Smooth muscle cell (in vitro differentiated cells): Measurements from ENCODE around the gene SOX18. TPM values are rescaled to one million over a fixed set of nuclear protein-coding genes. Genes with fewer than 3 reads are reported as not detected.
"Not testable (repeated sequence)": the region's sequence is repeated elsewhere in the genome, so short reads cannot be mapped to it uniquely, and the experiment has no call there.

Source experiments
- DNase-seq: peaks from one replicate; lab custom pipeline; 2025; ENCODE audit not compliant: unreplicated experiment; lab: John Stamatoyannopoulos, UW
- H2AFZ ChIP-seq: fragments of 200-600 bp; sonication (generic); 2 replicates; pipeline ENCODE4 v1.6.0; 2016; ENCODE audit warnings: antibody characterized with exemption, low read depth, mild to moderate bottlenecking
- H3F3A ChIP-seq: fragments of 200-600 bp; sonication (generic); 2 replicates; pipeline ENCODE4 v1.6.0; 2017; ENCODE audit warnings: antibody characterized with exemption, low read depth
- H3K27ac ChIP-seq: fragments of 200-600 bp; sonication (generic); 2 replicates; pipeline ENCODE4 v1.5.1; 2016; ENCODE audit warnings: low read depth, mild to moderate bottlenecking
- H3K27me3 ChIP-seq: fragments of 200-600 bp; sonication (generic); 2 replicates; pipeline ENCODE4 v1.6.1; 2016; ENCODE audit warnings: low read depth, mild to moderate bottlenecking
- H3K36me3 ChIP-seq: fragments of 200-600 bp; sonication (generic); 2 replicates; pipeline ENCODE4 v1.5.1; 2016; ENCODE audit warnings: low read depth
- H3K4me1 ChIP-seq: fragments of 200-600 bp; sonication (generic); 2 replicates; pipeline ENCODE4 v1.5.1; 2016; ENCODE audit warnings: low read depth
- H3K4me2 ChIP-seq: fragments of 200-600 bp; sonication (generic); 2 replicates; pipeline ENCODE4 v1.6.0; 2016; ENCODE audit warnings: mild to moderate bottlenecking
- H3K4me3 ChIP-seq: fragments of 200-600 bp; sonication (generic); 2 replicates; pipeline ENCODE4 v1.5.1; 2016; ENCODE audit warnings: mild to moderate bottlenecking
- H3K79me2 ChIP-seq: fragments of 200-600 bp; sonication (generic); 2 replicates; pipeline ENCODE4 v1.6.0; 2016; ENCODE audit warnings: low read depth, mild to moderate bottlenecking
- H3K9ac ChIP-seq: fragments of 200-600 bp; sonication (generic); 2 replicates; pipeline ENCODE4 v1.6.0; 2016; ENCODE audit warnings: low read depth
- H3K9me3 ChIP-seq: fragments of 200-600 bp; sonication (generic); replicated peaks from 2 replicates; pipeline ENCODE4 v1.5.1; 2016; ENCODE audit warnings: low read depth
- H4K20me1 ChIP-seq: fragments of 200-600 bp; sonication (generic); 2 replicates; pipeline ENCODE4 v1.6.0; 2016; ENCODE audit warnings: low read depth
- WGBS: methylation state at CpG from one replicate; pipeline ENCODE4 v1.1.7; 2016; ENCODE audit warnings: low lambda C conversion rate; 5-methylcytosine and 5-hydroxymethylcytosine counted together
- polyA plus RNA-seq: library from polyadenylated mRNA; unstranded; fragments of >200 nt; fragmentation: Nextera tagmentation; extraction: Ambion mirVana; gene quantifications from 2 replicates; pipeline ENCODE4 v1.2.1, GENCODE V29; 2016
- total RNA-seq: library from RNA; depleted of rRNA; stranded (reverse); fragments of >200 nt; gene quantifications from 2 replicates; pipeline ENCODE4 v1.2.3, GENCODE V29; 2014
- TF ChIP-seq, protein P1 (sequence below): fragments of 200-600 bp; sonication (generic); IDR thresholded peaks from 2 replicates; pipeline ENCODE4 v1.5.1; 2017; ENCODE audit warnings: borderline replicate concordance, mild to moderate bottlenecking, antibody characterized with exemption; ENCODE audit not compliant: insufficient read depth, poor library complexity, severe bottlenecking

The SOX18 gene
- total and polyA plus RNA-seq, 2 experiments from 2014 or later, result 0.54 to 9.7 TPM

DNA sequence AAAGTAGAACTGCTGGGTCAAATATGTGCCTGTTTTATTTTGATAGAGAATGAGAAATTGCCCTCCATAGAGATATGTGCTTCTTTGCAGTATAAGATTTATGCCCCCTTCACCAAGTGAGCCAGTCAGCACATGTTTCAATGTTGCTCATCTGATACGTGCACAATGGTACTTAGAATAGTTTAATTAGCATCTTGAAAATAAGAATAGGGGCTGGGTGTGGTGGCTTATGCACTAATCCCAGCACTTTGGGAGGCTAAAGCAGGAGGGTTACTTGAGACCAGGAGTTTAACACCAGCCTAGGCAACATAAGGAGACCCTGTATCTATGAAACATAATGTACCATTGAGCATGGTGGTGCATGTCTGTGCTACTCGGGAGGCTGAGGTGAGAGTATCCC lies 33.8 kb downstream of the SOX18 start:
- 97% methylated on average over 2 of the region's 2 CpGs for WGBS
- TF ChIP-seq, protein P1, sequence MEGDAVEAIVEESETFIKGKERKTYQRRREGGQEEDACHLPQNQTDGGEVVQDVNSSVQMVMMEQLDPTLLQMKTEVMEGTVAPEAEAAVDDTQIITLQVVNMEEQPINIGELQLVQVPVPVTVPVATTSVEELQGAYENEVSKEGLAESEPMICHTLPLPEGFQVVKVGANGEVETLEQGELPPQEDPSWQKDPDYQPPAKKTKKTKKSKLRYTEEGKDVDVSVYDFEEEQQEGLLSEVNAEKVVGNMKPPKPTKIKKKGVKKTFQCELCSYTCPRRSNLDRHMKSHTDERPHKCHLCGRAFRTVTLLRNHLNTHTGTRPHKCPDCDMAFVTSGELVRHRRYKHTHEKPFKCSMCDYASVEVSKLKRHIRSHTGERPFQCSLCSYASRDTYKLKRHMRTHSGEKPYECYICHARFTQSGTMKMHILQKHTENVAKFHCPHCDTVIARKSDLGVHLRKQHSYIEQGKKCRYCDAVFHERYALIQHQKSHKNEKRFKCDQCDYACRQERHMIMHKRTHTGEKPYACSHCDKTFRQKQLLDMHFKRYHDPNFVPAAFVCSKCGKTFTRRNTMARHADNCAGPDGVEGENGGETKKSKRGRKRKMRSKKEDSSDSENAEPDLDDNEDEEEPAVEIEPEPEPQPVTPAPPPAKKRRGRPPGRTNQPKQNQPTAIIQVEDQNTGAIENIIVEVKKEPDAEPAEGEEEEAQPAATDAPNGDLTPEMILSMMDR, result no peak

DNA sequence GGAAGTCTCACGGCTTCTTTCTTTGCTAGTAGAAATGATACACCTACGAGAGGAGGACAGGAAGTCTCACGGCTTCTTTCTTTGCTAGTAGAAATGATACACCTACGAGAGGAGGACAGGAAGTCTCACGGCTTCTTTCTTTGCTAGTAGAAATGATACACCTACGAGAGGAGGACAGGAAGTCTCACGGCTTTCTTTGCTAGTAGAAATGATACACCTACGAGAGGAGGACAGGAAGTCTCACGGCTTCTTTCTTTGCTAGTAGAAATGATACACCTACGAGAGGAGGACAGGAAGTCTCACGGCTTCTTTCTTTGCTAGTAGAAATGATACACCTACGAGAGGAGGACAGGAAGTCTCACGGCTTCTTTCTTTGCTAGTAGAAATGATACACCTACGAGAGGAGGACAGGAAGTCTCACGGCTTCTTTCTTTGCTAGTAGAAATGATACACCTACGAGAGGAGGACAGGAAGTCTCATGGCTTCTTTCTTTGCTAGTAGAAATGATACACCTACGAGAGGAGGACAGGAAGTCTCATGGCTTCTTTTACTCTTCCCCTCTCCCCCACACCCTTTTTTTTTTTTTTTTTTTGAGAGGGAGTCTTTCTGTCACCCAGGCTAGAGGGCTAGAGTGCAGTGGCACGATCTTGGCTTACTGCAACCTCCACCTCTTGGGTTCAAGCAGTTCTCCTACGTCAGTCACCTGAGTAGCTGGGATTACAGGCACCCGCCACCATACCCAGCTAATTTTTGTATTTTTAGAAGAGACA lies 36.9 kb downstream of the SOX18 start:
- H4K20me1 ChIP-seq, result peaks cover 37% of the 10 kb centered on the region
- not testable (repeated sequence) for H3K27me3 ChIP-seq, H3K4me1 ChIP-seq, H3K9me3 ChIP-seq, H3K79me2 ChIP-seq, H3K27ac ChIP-seq, H3K4me3 ChIP-seq, H3K4me2 ChIP-seq, H2AFZ ChIP-seq, DNase-seq, H3K9ac ChIP-seq, H3F3A ChIP-seq
- 95% methylated on average over 10 of the region's 20 CpGs for WGBS
- H3K36me3 ChIP-seq, result peaks cover 16% of the 10 kb centered on the region

More for the DNA sequence above, 33.8 kb downstream of the SOX18 start:
- H3F3A ChIP-seq, result no peaks in the 10 kb centered on the region
- H3K9me3 ChIP-seq, result no peaks in the 10 kb centered on the region
- no peak overlapping the region for H3K9ac ChIP-seq
- H3K4me3 ChIP-seq, result no peak overlapping the region
- no peak overlapping the region for H2AFZ ChIP-seq
- DNase-seq, result no peak
- peaks cover 14% of the 10 kb centered on the region for H4K20me1 ChIP-seq
- no peaks in the 10 kb centered on the region for H3K4me1 ChIP-seq
- no peak overlapping the region for H3K27ac ChIP-seq
- H3K27me3 ChIP-seq, result no peaks in the 10 kb centered on the region
- peaks cover 4% of the 10 kb centered on the region for H3K36me3 ChIP-seq
- no peaks in the 10 kb centered on the region for H3K79me2 ChIP-seq
- no peak overlapping the region for H3K4me2 ChIP-seq

DNA sequence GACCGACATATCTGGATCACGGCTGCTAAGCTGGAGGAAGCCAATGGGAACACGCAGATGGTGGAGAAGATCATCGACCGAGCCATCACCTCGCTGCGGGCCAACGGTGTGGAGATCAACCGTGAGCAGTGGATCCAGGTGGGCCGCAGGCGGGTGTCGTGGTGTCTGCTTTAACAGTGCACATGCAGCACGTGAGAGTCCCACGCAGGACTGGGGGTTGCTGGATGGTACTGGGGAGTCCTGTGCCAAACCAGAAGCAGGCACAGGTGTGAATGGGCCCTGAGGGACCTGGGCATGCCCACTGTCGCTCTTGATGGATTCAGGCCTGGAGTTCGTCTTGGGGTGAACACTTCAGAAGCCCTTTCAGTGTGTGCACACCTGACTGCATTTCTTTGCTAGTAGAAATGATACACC lies 38.1 kb downstream of the SOX18 start:
- Histone ChIP-seq H3K9me3 (no peaks in the 10 kb centered on the region), H4K20me1 (peaks cover 46% of the 10 kb centered on the region), H3K27ac (no peak overlapping the region), H3K79me2 (peaks cover 7% of the 10 kb centered on the region), H3K4me2 (no peak overlapping the region), H2AFZ (no peak overlapping the region), H3K27me3 (no peaks in the 10 kb centered on the region), H3K4me1 (no peaks in the 10 kb centered on the region), H3K36me3 (peaks cover 13% of the 10 kb centered on the region), H3K4me3 (no peak overlapping the region), H3K9ac (no peak overlapping the region), H3F3A (no peaks in the 10 kb centered on the region)
- DNase-seq, result no peak
- TF ChIP-seq, protein P1, result no peak
- WGBS, result 97% methylated on average over 15 of the region's 16 CpGs

DNA sequence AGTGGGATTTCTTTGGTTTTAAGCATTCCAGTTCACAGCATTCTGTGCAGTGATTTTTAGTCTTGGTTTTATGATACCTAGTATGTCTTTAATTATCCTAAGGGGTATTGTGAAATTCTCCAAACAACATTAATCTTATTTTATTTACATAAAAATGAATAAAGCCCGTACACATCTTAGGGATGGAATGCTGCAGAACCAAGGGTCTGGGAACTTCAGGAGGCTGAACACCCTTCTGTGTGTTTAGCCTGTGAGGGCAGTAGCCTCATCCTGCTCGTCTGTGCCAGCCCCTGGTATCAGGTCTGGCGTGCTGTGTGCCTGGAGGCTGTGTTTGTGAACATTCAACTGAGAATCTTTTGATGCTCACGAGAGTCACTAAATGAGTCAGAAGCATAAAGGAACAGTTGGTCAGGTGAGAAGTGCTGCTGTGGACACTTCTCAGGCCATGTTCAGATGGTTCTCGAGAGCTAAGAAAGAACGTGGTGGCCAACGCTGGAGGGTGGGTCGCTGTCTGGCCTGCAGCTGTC lies 38.7 kb downstream of the SOX18 start:
- Histone ChIP-seq H2AFZ (no peak overlapping the region), H3K4me1 (no peaks in the 10 kb centered on the region), H4K20me1 (peaks cover 49% of the 10 kb centered on the region), H3K9me3 (no peaks in the 10 kb centered on the region), H3K9ac (no peak overlapping the region), H3K27ac (no peak overlapping the region), H3F3A (no peaks in the 10 kb centered on the region), H3K27me3 (no peaks in the 10 kb centered on the region), H3K36me3 (peaks cover 12% of the 10 kb centered on the region), H3K79me2 (peaks cover 7% of the 10 kb centered on the region), H3K4me3 (no peak overlapping the region), H3K4me2 (no peak overlapping the region)
- no peak for DNase-seq
- TF ChIP-seq, protein P1, result no peak
- 91% methylated on average over 8 of the region's 8 CpGs for WGBS
